ENCODE data around the gene PIAS4. TPM values are rescaled to one million over a fixed set of nuclear protein-coding genes. Genes with fewer than 3 reads are reported as not detected.
A peak's percentile ranks its signal among the peaks of the same experiment; 100 is the strongest.
"Not testable (repeated sequence)": the region's sequence is repeated elsewhere in the genome, so short reads cannot be mapped to it uniquely, and the experiment has no call there.

Gene PIAS4
- total and polyA plus RNA-seq, 7 donors, result 7.2 to 29.9 (median 18.6) TPM

DNA sequence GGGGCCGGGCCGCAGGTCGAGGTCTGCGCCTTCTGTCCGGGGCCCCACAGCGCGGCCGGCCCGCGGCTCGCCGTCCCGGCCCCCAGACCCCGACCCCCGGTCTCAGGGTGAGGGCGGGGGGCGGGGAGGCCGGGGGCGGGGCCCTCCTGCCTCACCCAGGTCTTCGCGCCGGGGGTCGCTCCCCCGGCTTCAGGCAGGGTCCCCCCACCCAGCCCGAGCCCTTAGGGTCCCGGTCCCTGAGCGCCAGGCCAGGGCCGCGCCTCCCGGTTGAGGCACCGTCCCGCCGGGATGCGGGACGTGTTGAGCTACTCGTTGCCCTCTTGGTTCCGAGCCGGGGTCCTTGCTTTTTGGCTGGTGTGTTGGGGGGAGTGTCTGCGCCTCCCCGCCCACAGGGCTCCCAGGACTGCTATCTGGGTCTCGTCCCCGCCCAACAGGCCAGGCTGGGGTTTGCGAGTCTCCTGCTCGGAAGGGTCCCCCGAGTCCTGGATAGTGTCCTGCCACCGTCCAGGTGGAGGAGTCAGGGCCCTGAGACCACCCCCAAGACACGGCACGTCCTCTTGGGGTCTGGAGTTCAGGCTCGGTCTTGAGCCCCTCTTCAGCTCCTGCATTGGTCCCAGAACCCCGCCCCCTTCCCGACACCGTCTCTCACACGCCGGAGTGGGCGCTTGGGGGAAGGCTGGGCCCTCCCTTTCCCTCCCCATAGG is 452 bp downstream of the PIAS4 start:
- intact Hi-C loops (cut with DNase I), result loop anchor here (2.0 kb wide), 2 partner anchors 17 to 59 kb away; partner anchors contain the start of gene ZBTB7A
- peak overlapping the region; percentile 84 to 99 (median 97) for H3K27ac ChIP-seq
- no peaks in the 10 kb centered on the region for H3K9me3 ChIP-seq
- whole genome bisulfite sequencing, 2 donors, result 0 to 1% methylated on average over 55 of the region's 55 CpGs
- H3K27me3 ChIP-seq, result no peaks in the 10 kb centered on the region
- peaks cover 0 to 56% (median 55%) of the 10 kb centered on the region in 4 donors for H3K4me1 ChIP-seq
- H3K4me3 ChIP-seq, result peak overlapping the region; percentile 72 to 100 (median 98)
- no peak for DNase-seq
- TF ChIP-seq EP300 (IDR thresholded peaks at IDR 0.05) (no peak), POLR2AphosphoS5 (IDR thresholded peaks at IDR 0.05) (no peak), POLR2A (IDR thresholded peaks at IDR 0.05) (no peak)
- TF ChIP-seq, protein P1, sequence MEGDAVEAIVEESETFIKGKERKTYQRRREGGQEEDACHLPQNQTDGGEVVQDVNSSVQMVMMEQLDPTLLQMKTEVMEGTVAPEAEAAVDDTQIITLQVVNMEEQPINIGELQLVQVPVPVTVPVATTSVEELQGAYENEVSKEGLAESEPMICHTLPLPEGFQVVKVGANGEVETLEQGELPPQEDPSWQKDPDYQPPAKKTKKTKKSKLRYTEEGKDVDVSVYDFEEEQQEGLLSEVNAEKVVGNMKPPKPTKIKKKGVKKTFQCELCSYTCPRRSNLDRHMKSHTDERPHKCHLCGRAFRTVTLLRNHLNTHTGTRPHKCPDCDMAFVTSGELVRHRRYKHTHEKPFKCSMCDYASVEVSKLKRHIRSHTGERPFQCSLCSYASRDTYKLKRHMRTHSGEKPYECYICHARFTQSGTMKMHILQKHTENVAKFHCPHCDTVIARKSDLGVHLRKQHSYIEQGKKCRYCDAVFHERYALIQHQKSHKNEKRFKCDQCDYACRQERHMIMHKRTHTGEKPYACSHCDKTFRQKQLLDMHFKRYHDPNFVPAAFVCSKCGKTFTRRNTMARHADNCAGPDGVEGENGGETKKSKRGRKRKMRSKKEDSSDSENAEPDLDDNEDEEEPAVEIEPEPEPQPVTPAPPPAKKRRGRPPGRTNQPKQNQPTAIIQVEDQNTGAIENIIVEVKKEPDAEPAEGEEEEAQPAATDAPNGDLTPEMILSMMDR (IDR thresholded peaks at IDR 0.05), result no peak
- H3K36me3 ChIP-seq, result peaks cover 0 to 3% (median 2%) of the 10 kb centered on the region in 4 donors

DNA sequence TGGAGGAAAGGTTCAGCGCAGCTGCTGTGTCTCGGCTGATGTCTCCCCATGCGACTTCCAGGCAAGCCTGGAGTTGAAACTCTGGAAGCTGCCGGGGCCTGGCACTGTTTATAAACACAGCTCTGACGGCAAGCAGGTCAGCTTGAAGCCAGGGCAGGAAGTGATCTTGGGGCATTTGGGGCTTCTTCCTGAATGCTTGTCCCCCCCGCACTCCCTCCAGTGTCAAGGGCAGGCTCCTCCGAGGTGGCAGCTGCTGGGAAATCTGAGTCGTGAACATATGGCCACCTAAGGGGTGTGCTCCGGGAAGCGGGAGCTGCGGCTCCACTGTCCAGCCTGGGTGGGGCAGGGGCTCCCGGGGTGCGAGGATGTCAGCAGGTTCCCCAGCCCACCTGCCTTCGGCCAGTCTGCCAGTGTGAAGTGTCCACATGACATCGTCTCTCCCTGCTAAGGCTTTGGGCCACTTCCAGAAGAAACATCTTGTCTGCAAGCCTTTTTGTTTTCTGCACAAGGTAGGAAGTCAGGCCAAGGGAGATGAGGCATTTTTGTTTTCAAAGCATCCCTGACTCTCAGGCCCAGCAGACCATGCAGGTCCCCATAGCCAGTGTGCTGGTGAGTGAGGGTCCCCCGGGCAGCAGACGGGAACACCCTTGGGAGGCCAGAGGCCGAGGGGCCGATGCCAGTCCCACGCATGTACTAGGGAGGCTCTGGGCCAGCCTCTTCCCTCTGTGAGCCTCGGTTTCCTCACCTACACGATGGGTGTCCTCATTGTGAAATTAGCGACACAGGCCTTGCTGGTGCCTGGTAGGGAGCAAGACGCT is 2.7 kb downstream of the PIAS4 start:
- H3K27ac ChIP-seq, result peak overlapping the region; percentile 54 to 99 (median 97)
- H3K27me3 ChIP-seq, result no peaks in the 10 kb centered on the region
- H3K4me3 ChIP-seq, result peak overlapping the region in 3 of 4 donors; percentile 5 to 100 (median 11)
- 73 to 76% methylated on average over 24 of the region's 24 CpGs for WGBS, 2 donors
- DNase-seq, result peak; percentile 78
- intact Hi-C loops (cut with DNase I), result no loop called here
- no peaks in the 10 kb centered on the region for H3K9me3 ChIP-seq
- peak; percentile 15 to 74 (median 68) for TF ChIP-seq POLR2AphosphoS5 (IDR thresholded peaks at IDR 0.05)
- TF ChIP-seq, protein P1 (IDR thresholded peaks at IDR 0.05), result no peak
- peaks cover 7 to 19% (median 13%) of the 10 kb centered on the region in 4 donors for H3K36me3 ChIP-seq
- H3K4me1 ChIP-seq, result peaks cover 0 to 78% (median 77%) of the 10 kb centered on the region in 4 donors

GRCh38 chr19:4010808-4011110 is 3.2 kb downstream of the PIAS4 start:
- WGBS, 2 donors, result 80 to 85% methylated on average over 14 of the region's 14 CpGs
- H3K4me3 ChIP-seq, result peak overlapping the region in 2 of 4 donors; percentile 11 to 100
- peak overlapping the region; percentile 54 to 99 (median 97) for H3K27ac ChIP-seq
- H3K9me3 ChIP-seq, result no peaks in the 10 kb centered on the region
- intact Hi-C loops (cut with DNase I), result no loop called here
- peaks cover 0 to 83% (median 82%) of the 10 kb centered on the region in 4 donors for H3K4me1 ChIP-seq
- H3K36me3 ChIP-seq, result peaks cover 7 to 19% (median 13%) of the 10 kb centered on the region in 4 donors
- TF ChIP-seq POLR2AphosphoS5 (IDR thresholded peaks at IDR 0.05), result peak in 1 of 4 donors; percentile 24
- TF ChIP-seq, protein P1 (IDR thresholded peaks at IDR 0.05), result no peak
- no peak for DNase-seq
- no peaks in the 10 kb centered on the region for H3K27me3 ChIP-seq

GRCh38 chr19:4011430-4011829 is 3.9 kb downstream of the PIAS4 start:
- 66 to 80% methylated on average over 6 of the region's 6 CpGs for WGBS, 2 donors
- peak overlapping the region in 3 of 4 donors; percentile 96 to 99 (median 98) for H3K27ac ChIP-seq
- H3K36me3 ChIP-seq, result peaks cover 7 to 19% (median 13%) of the 10 kb centered on the region in 4 donors
- H3K9me3 ChIP-seq; intact Hi-C loops (cut with DNase I); H3K27me3 ChIP-seq; DNase-seq: not testable (repeated sequence)
- peak overlapping the region in 1 of 4 donors; percentile 100 for H3K4me3 ChIP-seq
- peaks cover 0 to 87% (median 86%) of the 10 kb centered on the region in 4 donors for H3K4me1 ChIP-seq
